HG03066 (cell line): ENCODE results near the gene SYT5.
"Not testable (repeated sequence)": the region's sequence is repeated elsewhere in the genome, so short reads cannot be mapped to it uniquely, and the experiment has no call there.

ENCODE experiments used
- ATAC-seq: cut with Tn5 transposase; IDR thresholded peaks from one replicate; pipeline ENCODE4 v1.9.1; 2021; ENCODE audit warnings: low read depth; ENCODE audit not compliant: unreplicated experiment

The SYT5 gene

DNA sequence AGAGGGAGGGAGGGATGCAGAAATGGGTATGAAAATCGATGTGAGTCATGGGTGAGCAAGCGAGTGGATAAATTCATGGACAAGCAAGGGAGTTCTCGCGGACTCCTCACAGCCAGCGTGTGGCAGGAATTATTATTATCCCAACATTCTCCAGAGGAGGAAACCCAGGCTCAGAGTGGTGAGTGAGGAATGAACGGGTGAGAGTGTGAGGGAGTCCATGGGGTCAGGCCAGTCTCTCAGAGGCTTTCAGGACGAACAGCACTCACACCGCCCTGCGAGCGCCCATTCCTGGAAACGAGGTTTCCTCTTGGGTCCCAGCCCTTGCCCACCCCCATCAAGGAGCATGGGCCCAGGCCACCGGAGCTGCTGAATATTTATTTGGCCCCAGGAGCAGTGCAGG, 7.3 kb downstream of the SYT5 start:
- no peak for ATAC-seq

DNA sequence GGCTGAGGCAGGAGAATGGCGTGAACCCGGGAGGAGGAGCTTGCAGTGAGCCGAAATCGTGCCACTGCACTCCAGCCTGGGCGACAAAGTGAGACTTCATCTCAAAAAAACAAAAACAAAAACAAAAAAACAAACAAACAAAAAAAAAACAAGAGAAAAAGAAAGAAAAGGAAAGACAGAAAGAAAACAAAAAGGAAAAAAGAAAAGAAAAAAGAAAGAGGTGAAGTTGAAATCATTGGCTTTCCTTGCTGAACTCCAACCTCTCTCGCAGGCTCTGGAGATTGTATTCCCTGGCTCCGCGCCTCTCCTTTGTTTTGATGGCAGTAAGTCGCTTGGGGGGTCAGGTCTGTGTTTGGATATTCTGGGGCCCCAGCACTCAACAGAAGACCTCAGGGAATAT, 7.8 kb downstream of the SYT5 start:
- ATAC-seq, result not testable (repeated sequence)

DNA sequence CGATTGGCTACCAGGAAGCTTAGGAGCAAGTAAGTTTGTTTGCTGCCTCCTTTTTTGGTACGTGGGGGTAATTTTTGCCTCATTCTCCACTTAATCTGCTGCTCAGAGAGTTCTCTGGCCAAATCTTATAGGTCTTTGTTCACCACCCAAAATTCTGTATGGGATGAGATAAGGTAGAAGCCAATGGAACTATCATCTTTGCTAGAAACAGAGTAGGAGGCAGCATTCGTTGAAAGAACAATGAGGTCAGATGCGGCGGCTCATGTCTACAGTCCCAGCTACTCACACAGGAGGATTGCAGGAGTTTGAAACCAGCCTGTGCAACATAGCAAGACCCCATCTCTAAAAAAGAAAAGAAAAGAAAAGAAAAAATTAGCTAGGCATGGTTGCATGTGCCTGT, 8.6 kb downstream of the SYT5 start:
- no peak for ATAC-seq

DNA sequence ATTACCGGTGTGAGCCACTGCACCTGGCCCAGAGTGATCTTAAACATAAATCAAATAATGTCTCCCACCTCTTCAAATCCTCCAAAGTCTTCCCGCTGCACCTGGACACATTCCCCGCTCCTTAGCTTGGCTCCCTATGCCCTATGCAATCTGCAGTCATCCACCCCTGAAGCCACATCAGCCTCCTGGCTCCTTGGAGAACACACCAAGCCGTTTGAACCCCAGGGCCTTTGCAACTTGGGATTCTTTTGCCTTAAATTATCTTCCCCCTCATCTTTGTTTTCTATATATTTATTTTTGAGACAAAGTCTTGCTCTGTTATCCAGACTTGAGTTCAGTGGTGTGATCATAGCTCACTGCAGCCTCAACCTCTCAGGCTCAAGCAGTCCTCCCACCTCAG, 11.0 kb downstream of the SYT5 start:
- no peak for ATAC-seq

DNA sequence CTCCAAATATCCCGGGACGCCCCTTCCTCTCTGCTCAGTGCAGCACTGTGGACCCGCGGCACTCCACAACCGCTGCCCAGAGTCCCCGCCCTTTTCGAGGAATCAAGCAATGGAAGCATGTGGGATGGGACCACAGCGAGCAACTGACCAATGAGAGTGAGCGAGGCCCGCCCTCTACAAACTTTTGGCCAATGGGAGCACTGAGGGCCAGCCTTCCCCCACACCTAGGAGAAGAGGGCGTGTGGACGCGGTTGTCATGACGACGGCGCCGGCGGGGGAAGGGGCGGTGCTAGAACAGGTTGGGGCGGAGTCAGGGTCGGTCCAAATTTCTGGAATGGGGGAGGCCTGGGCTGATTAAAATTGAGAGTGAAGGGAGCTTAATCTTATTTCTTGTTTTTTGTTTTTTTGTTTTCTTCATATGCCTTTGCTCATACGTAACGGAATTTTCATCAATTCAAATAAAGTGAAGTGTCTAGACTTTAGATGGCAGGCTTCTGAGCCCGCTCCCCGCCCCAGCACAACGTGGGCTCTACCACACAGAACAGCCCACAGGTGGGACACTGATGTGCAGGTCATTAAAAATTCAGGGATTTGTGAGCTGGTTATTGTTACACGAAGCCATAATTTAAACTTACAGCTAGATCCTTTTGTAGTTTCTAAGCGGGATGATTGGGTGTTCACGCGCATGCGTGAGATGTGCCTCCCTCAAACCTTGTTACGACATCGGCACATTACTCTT, 13.4 kb downstream of the SYT5 start, which contains the start of gene DNAAF3:
Gene DNAAF3, minus strand, starts transcription at position 84 of the 739 bp plus-strand sequence. CDS start 200 bp downstream, outside the sequence.
- peak; percentile 75 for ATAC-seq

DNA sequence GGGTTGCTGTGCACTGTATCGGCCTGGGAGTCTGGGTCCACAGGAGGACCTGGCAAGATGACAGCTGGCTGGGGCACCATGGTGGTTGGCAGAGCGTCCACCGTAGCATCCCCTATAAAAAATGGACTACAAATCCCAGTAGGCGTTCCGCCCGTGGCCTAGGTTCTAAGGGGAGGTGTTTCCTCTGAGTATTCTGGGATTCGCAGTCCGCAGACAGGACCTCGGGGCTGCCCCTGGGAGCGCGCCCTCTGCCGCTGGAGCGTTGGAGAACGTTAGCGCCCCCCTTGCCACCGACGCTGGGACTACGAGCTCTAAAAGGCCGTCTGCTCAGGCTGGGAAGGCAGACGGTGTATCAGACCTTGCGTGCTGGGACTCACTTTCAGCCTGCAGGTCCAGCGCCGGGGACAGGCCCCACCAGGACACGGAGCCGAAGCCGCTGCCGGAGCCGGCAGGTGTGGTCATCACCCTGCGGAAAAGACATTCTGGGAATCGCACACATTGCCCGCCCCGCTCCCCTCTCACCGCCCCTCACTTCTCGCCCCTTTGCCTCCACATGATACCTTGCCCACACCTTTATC, 14.0 kb downstream of the SYT5 start:
- ATAC-seq, result no peak

DNA sequence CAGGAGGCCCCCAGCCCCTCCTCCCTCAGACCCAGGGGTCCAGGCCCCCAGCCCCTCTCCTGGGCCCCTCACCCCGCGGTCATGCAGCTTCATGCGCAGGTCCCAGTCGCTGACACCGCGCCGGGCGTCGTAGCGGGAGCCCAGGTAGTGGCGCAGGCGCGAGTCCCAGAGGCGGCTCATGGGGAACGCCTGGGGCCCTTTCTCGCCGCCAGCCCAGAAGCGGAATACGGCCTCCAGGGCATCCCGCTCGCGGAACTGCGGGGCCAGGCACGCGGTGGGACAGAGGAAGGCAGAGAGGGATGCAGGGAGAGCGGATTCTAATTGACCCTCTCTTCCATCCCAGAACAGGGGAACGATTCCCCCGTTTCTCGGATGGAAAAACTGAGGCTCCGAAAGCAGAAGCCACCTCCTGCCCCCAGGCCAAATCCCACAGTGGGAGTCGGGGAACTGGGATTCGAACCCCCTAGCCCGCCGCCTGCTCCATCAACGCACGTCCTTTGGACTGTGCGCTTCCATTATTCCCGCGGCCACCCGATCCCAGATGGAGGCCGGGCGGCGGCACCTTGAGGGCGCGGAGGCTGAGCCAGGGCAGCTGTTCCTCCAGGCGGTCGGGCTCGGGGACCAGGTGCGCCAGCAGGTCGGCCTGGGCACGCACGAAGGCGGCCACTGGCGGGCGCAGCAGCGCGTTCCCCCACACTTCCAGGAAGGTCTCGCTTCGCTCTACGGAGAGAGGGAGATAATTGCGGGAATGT, 18.3 kb downstream of the SYT5 start:
- ATAC-seq, result no peak

DNA sequence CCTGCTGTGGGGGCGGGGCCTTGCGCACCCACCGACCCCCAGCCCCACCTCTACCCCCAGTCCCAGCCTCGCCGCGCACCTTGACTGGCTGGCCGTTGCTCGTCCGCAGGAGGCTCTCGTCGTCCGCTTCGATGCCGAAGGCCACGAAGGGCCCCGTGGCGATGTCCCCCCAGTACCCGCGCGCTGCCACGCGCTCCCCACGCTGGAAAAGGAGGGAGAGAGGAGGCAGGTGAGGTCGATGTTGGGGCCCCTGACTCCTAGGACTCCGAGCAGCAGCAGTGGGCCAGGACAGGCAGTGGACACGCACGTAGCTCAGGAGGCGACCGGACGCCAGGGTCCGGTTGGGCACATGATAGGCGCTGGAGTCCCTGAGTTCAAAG, 19.1 kb downstream of the SYT5 start:
- no peak for ATAC-seq

DNA sequence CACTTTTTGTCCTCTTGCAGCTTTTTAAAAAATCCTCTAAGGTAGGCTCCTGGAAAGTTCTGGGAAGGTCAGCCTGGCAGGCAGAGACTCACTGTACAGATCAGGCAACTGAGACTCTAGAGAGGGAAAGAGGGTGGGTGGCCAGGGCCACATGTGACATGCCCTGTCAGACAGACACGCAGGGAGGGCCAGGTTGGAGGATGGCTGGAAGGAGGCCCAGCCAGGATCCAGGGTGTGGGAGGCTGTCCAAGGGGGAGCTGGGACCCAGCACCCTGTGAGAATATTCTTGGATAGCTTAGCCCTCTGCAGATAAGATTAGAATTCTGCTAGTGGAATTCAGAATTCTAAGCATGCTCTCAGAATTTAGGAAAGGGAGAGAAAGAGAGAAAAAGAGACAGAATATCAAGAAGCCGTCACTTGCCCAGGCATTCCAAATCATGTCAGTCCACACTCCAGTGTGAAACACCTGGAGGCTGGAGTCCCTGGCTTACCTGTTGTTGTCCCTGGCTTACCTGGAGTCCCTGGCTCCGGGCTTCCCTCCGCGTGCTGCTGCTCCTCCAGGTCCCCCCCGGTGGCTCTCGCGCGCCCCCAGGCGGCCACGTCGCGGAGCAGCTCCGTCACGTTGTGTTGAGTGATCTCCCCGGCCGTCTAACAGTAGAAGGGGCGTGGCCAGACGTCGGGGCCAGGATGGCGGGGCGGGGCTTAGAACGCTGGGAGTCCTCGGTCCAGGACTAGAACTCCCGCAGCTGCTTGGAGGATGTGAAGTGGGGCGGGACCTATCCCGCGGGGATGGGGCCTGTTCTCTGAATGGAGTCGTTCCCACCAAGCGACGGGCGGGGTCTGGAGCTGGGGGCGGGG, 19.7 kb downstream of the SYT5 start:
- no peak for ATAC-seq

DNA sequence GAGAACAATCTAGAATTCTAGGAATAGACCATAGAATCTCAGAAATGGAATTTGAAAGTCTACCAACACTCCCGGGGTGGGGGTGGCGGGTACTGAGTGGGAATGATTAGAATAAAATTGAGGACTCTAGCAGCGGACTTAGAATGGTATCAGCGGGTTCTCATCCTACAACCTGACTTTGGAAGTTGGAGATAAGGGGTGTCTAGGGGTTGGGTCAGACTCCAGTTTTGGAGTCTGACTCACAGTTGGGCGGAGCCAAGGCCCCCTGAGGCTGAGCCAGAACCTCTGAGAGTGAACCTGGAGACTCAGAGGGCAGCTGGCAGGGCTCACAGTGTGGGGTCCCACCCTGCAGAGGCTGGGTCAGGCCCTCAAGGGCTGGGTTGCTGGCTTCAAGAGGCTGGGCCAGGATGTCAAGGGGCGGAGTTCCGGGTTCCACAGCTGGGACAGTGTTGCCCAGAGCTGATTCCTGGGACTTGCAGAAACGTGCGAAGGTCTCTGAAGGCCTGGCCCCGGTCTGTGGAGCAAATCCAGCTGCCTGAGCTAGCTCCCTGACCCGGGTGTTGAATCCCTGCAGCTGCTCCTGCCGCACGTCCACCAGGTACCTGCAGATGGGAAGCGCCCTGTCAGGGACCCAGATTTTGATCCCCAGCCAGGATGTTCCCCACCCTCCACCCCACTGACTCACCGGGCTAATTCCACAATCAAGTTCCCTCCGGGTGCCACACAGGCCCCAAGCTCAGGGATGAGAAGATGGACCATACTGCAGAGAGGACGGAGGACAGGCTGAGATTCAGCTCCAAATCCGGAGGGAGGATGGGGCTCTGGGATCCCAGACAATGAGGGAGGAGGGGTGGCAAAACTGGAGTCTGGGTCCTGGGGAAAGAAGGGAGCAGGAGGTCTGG, 21.0 kb downstream of the SYT5 start:
- no peak for ATAC-seq

DNA sequence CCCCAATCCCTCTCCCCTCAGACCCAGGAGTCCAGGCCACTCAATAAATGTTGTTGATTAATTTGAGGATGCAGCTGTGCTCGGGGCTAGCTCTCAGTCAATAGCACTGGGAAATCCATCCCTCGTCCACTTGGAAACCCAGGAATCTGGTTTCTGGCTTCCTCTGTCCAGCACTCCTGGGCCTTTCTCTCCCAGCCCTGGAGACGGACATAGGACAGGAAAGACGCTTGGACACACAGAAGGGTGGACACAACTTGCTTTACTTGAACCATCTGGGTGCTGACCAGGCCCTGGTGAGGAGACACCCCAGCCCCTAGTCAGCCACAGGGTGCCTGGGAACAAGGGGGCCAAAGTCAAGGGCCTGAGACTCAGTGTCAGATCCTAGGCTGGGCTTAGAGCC, 21.7 kb downstream of the SYT5 start:
- no peak for ATAC-seq

DNA sequence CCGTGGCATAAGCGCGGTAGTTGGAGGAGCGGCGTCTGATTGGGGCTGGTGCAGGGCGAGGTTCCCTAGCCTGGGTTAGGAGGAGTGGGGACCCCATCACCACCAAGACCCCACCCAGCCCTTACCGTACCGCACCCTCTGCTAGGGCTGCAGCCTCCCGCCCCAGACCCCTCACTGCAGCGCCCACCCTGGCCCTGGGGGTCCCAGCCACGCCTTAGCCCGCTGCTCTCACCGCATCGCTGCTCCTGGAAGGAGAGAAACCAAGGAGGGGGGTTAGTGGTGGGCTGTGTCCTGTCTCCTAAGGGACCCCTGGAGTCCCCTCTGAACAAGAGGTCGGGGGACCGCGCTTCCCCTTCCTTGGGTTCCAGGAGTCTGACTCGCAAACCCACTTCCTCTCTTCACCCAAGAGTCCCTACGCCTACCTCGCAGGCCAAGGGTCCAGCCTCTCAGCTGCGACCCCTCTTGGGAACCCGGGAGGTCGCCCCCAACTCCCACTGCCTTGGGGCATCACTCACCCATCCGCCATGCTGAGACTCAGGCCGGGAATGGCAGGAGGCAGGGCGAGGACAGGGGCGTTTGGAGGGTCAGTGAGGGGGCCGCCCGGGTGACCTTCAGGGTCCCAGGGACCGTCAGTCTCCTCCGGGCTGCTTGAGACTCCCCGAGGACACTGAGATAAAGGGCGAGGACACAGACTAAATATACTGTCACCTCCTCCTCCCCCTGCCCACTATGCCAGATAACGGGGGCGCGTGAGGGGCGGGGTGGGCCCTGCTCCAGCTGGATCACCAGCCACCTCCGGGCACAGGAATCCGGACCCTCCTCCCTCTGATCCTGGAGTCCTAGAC, 22.8 kb downstream of the SYT5 start, which contains the start of gene TNNI3:
Gene TNNI3, minus strand, starts transcription at position 669 of the 845 bp plus-strand sequence. Its CDS starts 143 bp downstream, at position 526.
- ATAC-seq, result no peak

DNA sequence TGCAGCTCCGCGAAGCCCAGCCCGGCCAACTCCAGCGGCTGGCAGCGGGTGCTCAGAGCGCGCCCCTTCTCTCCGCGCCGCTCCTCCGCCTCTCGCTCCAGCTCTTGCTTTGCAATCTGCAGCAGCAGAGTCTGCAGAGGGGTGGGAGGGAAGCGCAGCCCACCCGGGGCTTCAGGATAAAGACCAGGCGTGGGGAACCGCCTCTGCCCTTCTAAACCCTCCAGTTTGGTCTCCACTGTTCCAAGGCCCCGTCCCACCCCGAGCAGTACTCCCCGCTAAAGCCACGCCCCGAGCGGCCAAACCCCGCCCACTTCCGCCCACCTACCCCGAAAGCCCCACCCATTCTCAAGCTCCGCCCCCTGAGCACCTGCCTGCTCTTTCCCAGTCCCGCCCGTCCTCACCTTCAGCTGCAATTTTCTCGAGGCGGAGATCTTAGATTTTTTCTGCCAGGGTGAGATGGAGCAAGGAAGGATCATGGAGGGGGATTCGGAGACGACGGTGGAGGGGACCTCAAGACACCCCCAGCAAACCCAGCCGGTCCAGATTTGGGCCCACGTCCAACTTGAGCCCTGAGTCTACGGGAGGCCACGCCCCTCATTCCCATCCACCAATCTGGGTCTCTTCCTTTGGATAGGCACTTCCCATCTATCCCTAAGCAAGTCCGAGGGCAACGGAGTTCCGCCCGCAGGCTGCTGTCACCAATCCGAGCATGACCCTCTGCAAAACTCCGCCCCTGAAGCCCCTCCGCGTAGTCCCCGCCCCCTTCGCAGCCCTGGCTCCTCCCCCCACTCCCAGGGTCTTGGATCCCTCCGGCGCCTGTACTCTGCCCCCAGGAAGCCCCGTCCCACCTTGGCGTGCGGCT, 23.7 kb downstream of the SYT5 start:
- ATAC-seq, result no peak

DNA sequence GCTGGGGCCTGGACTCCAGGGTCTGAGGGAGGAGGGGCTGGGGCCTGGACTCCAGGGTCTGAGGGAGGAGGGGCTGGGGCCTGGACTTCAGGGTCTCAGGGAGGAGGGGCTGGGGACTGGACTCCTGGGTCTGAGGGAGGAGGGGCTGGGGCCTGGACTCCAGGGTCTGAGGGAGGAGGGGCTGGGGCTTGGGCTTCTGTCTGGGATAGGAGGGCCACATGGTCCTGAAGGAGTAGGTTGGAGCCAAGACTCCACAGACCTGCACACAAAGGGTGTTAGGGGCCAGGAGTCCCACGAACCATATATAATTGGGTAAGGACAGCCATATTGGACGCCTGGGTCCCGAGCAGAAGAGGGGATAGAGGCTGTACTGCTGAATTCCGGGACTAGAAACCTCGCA, 24.3 kb downstream of the SYT5 start:
- not testable (repeated sequence) for ATAC-seq

DNA sequence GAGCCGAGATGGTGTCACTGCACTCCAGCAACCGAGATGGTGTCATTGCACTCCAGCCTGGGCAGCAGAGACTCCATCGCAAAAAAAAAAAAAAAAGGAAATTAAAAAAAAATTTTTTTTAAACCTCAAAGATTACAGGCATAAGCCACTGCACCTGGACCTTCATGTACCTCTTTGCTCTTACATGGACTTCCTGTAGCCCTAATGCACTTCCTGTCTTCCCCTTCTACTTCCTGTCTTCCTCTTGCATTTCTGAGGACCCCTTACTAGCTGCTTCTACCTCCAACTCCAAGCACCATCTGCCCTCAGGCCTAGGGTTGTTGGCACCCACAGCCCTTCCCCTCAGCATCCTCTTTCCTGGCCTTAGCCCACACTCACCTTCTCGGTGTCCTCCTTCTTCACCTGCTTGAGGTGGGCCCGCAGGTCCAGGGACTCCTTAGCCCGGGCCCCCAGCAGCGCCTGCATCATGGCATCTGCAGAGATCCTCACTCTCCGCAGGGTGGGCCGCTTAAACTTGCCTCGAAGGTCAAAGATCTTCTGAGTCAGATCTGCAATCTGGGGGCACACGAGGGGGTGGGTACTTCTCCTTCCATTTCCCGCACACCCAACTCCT, 26.3 kb downstream of the SYT5 start:
- no peak for ATAC-seq

DNA sequence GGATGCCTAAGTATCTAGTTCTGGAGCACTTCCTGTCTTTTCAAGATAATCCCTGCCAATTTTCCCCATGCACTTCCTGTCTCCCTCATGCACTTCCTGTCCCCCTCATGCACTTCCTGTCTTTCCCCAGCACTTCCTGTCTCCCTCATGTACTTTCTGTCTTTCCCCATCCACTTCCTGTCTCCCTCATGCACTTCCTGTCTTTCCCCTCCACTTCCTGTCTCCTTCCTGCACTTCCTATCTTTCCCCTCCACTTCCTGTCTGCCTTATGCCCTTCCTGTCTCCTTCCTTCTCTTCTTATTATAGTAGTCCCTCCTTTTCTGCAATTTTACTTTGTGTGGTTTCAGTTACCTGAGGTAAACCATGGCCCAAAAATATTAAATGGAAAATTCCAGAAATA, 28.1 kb downstream of the SYT5 start:
- no peak for ATAC-seq
